H1 (cell line): ENCODE data around the gene TCEANC2. TPM values are rescaled to one million over a fixed set of nuclear protein-coding genes. Genes with fewer than 3 reads are reported as not detected.

Experiments
- CTCF ChIA-PET: fragments of 300-600 bp; sonication (Branson Sonifier 250); formaldehyde crosslinking; loops from one replicate; lab custom pipeline; 2021; ENCODE audit not compliant: partially characterized antibody; lab: Charles Lee
- POLR2A ChIA-PET: fragments of 300-600 bp; sonication (Branson Sonifier 250); formaldehyde crosslinking; loops from one replicate; lab custom pipeline; 2021; ENCODE audit warnings: inconsistent platforms; ENCODE audit not compliant: partially characterized antibody; lab: Charles Lee
- DNase-seq, 2 experiments: peaks; one replicate each; pipeline versions ENCODE4 v3.0.0 to v3.0.0-alpha.2; 2010 to 2022; ENCODE audit warnings: low spot score in 2 of 2, low read depth in 1 of 2, mixed read lengths in 1 of 2
- FAIRE-seq: peaks from 2 replicates; lab custom pipeline; 2011; peaks lifted over from hg19 to GRCh38; lab: Jason Lieb, UNC
- H2AFZ ChIP-seq: 2 replicates; pipeline ENCODE4 v1.8.1; 2012; ENCODE audit warnings: low read length, inconsistent platforms
- H2AK5ac ChIP-seq: 2 replicates; pipeline ENCODE4 v1.6.1; 2013; ENCODE audit warnings: low read depth, low read length
- H2BK120ac ChIP-seq: replicated peaks from 2 replicates; pipeline ENCODE3; 2013; ENCODE audit warnings: low read depth, low read length, inconsistent platforms
- H2BK12ac ChIP-seq: 2 replicates; pipeline ENCODE4 v1.6.1; 2013; ENCODE audit warnings: low read depth, low read length
- H2BK15ac ChIP-seq: 2 replicates; pipeline ENCODE4 v1.6.1; 2013; ENCODE audit warnings: low read length
- H2BK20ac ChIP-seq: 2 replicates; pipeline ENCODE4 v1.6.1; 2013; ENCODE audit warnings: low read length
- H2BK5ac ChIP-seq: 2 replicates; pipeline ENCODE4 v1.6.1; 2013; ENCODE audit warnings: low read depth, low read length
- H3K14ac ChIP-seq: 2 replicates; pipeline ENCODE4 v1.6.1; 2013; ENCODE audit warnings: inconsistent platforms; ENCODE audit not compliant: insufficient read length
- H3K18ac ChIP-seq: 2 replicates; pipeline ENCODE4 v1.6.1; 2013; ENCODE audit warnings: low read length; ENCODE audit errors: extremely low read depth
- H3K23ac ChIP-seq: 2 replicates; pipeline ENCODE4 v1.6.1; 2013; ENCODE audit warnings: inconsistent platforms; ENCODE audit not compliant: insufficient read length
- H3K23me2 ChIP-seq: 2 replicates; pipeline ENCODE4 v1.6.1; 2013; ENCODE audit warnings: low read depth, low read length
- H3K27ac ChIP-seq: 2 replicates; pipeline ENCODE4 v1.6.1; 2011; ENCODE audit warnings: low read depth, low read length, inconsistent platforms
- H3K27me3 ChIP-seq, 4 experiments: replicated peaks in 1 of 4; 1 replicate in 1 of 4; 2 replicates in 3 of 4; pipeline versions ENCODE4 v1.6.1 to v1.8.1; 2011 to 2013; ENCODE audit warnings: low read length in 3 of 4, mild to moderate bottlenecking in 3 of 4, inconsistent platforms in 2 of 4, mixed read lengths in 2 of 4, moderate library complexity in 1 of 4; ENCODE audit not compliant: control insufficient read depth in 3 of 4, insufficient read depth in 3 of 4; ENCODE audit errors: extremely low read depth in 1 of 4
- H3K36me3 ChIP-seq, 4 experiments: 2 replicates each; pipeline versions ENCODE4 v1.6.1 to v1.8.1; 2011 to 2013; ENCODE audit warnings: mild to moderate bottlenecking in 4 of 4, low read length in 3 of 4, moderate library complexity in 2 of 4, control low read depth in 1 of 4, inconsistent platforms in 1 of 4; ENCODE audit not compliant: insufficient read depth in 4 of 4, control insufficient read depth in 2 of 4
- H3K4ac ChIP-seq: replicated peaks from 2 replicates; pipeline ENCODE3; 2013; ENCODE audit warnings: low read length, low read depth, mixed read lengths, inconsistent platforms; ENCODE audit not compliant: insufficient read length
- H3K4me1 ChIP-seq, 4 experiments: replicated peaks in 1 of 4; 1 replicate in 1 of 4; 2 replicates in 3 of 4; pipeline versions ENCODE4 v1.6.1 to v1.8.1; 2011 to 2013; ENCODE audit warnings: low read length in 3 of 4, inconsistent platforms in 2 of 4, mixed read lengths in 1 of 4; ENCODE audit not compliant: insufficient read depth in 4 of 4, control insufficient read depth in 3 of 4
- H3K4me2 ChIP-seq, 2 experiments: 2 replicates each; pipeline versions ENCODE4 v1.6.1 to v1.8.1; 2011 to 2013; ENCODE audit warnings: low read depth in 2 of 2, low read length in 2 of 2, control low read depth in 1 of 2, inconsistent platforms in 1 of 2, mild to moderate bottlenecking in 1 of 2; ENCODE audit not compliant: insufficient read depth in 1 of 2
- H3K4me3 ChIP-seq, 4 experiments: fragments of 200-600, 300-600 bp in 1 of 4; sonication (generic), shearing (Covaris generic), sonication (Bioruptor Twin) in 1 of 4; 2 replicates each; pipeline versions ENCODE4 v1.5.1 to v1.8.1; 2011 to 2016; ENCODE audit warnings: low read length in 4 of 4, low read depth in 3 of 4, control low read depth in 2 of 4, inconsistent platforms in 2 of 4, mild to moderate bottlenecking in 2 of 4, mixed read lengths in 1 of 4, moderate library complexity in 1 of 4; ENCODE audit not compliant: insufficient read depth in 2 of 4; ENCODE audit errors: extremely low read depth in 1 of 4
- H3K56ac ChIP-seq: replicated peaks from 2 replicates; pipeline ENCODE3; 2013; ENCODE audit warnings: low read depth, mild to moderate bottlenecking, mixed read lengths, low read length, inconsistent platforms; ENCODE audit not compliant: insufficient read length
- H3K79me1 ChIP-seq: 2 replicates; pipeline ENCODE4 v1.6.1; 2013; ENCODE audit warnings: low read depth, low read length, control low read depth
- H3K79me2 ChIP-seq, 2 experiments: 2 replicates each; pipeline versions ENCODE4 v1.6.1 to v1.8.1; 2012 to 2013; ENCODE audit warnings: low read length in 2 of 2, mild to moderate bottlenecking in 2 of 2, inconsistent platforms in 1 of 2; ENCODE audit not compliant: insufficient read depth in 2 of 2, control insufficient read depth in 1 of 2
- H3K9ac ChIP-seq, 4 experiments: replicated peaks in 1 of 4; 1 replicate in 1 of 4; 2 replicates in 3 of 4; pipeline versions ENCODE4 v1.6.1 to v1.8.1; 2011 to 2013; ENCODE audit warnings: low read depth in 3 of 4, low read length in 3 of 4, control low read depth in 2 of 4, mild to moderate bottlenecking in 2 of 4, moderate library complexity in 2 of 4, inconsistent platforms in 1 of 4; ENCODE audit errors: extremely low read depth in 1 of 4
- H3K9me3 ChIP-seq, 2 experiments: 2 replicates each; pipeline versions ENCODE4 v1.6.1 to v1.8.1; 2012 to 2013; ENCODE audit warnings: mild to moderate bottlenecking in 2 of 2, moderate library complexity in 2 of 2, control low read depth in 1 of 2, inconsistent platforms in 1 of 2, low read depth in 1 of 2, low read length in 1 of 2, mixed read lengths in 1 of 2; ENCODE audit not compliant: insufficient read depth in 2 of 2
- H4K20me1 ChIP-seq, 2 experiments: replicated peaks in 1 of 2; 2 replicates each; pipeline versions ENCODE3 to v1.8.1; 2011 to 2013; ENCODE audit warnings: inconsistent platforms in 2 of 2, low read length in 2 of 2, mild to moderate bottlenecking in 1 of 2; ENCODE audit not compliant: insufficient read depth in 2 of 2, control insufficient read depth in 1 of 2
- H4K5ac ChIP-seq: 2 replicates; pipeline ENCODE4 v1.6.1; 2013; ENCODE audit warnings: low read length, low read depth, mixed read lengths, inconsistent platforms; ENCODE audit not compliant: insufficient read length
- H4K8ac ChIP-seq: 2 replicates; pipeline ENCODE4 v1.8.0; 2013; ENCODE audit warnings: mild to moderate bottlenecking, moderate library complexity, low read length, inconsistent platforms; ENCODE audit not compliant: insufficient read depth; ENCODE audit errors: extremely low read depth
- H4K91ac ChIP-seq: replicated peaks from 2 replicates; pipeline ENCODE3; 2013; ENCODE audit warnings: low read length, mixed read lengths, inconsistent platforms; ENCODE audit not compliant: insufficient read length
- ASH2L ChIP-seq: fragments of 200-600, 300-600 bp; sonication (generic); IDR thresholded peaks from one replicate; pipeline ENCODE4 v1.7.1; 2017; ENCODE audit warnings: low read length
- CREB1 ChIP-seq: IDR thresholded peaks from 2 replicates; pipeline ENCODE4 v1.6.1; 2012; ENCODE audit warnings: inconsistent platforms
- GTF2F1 ChIP-seq: IDR thresholded peaks from 2 replicates; pipeline ENCODE4 v1.6.1; 2012; ENCODE audit warnings: low read depth, low read length, improper control_type of control experiment, borderline replicate concordance
- POLR2AphosphoS5 ChIP-seq: IDR thresholded peaks from 2 replicates; pipeline ENCODE4 v1.6.1; 2011; ENCODE audit warnings: low read depth, low read length
- SIN3A ChIP-seq, 2 experiments: IDR thresholded peaks in 1 of 2; conservative IDR thresholded peaks in 1 of 2; 2 replicates each; pipeline ENCODE4 v1.6.1; 2011 to 2012; ENCODE audit warnings: low read length in 2 of 2, improper control_type of control experiment in 1 of 2, low read depth in 1 of 2, mild to moderate bottlenecking in 1 of 2
- SRF ChIP-seq: IDR thresholded peaks from 2 replicates; pipeline ENCODE4 v1.6.1; 2011; ENCODE audit warnings: mild to moderate bottlenecking, low read depth, low read length, moderate library complexity
- TBP ChIP-seq: IDR thresholded peaks from 2 replicates; pipeline ENCODE4 v1.6.1; 2011; ENCODE audit warnings: low read depth, low read length, improper control_type of control experiment
- YY1 ChIP-seq: IDR thresholded peaks from 2 replicates; pipeline ENCODE4 v1.6.1; 2011; ENCODE audit warnings: low read depth, mild to moderate bottlenecking, low read length
- WGBS, 2 experiments: shearing (Covaris generic) in 1 of 2; methylation state at CpG; one replicate each; pipeline versions ENCODE4 v1.1.6 to v1.1.7; 2013 to 2015; ENCODE audit warnings: low lambda C conversion rate in 2 of 2, mixed read lengths in 2 of 2, inconsistent platforms in 1 of 2, low coverage in 1 of 2, missing lambda C conversion rate in 1 of 2; ENCODE audit not compliant: insufficient replicate concordance in 2 of 2, insufficient coverage in 1 of 2, insufficient read length in 1 of 2; ENCODE audit errors: extremely low coverage in 1 of 2, missing lambda C conversion rate in 1 of 2; 5-methylcytosine and 5-hydroxymethylcytosine counted together
- long read RNA-seq, 2 experiments: library from RNA in 1 of 2; library from capped mRNA in 1 of 2; stranded (forward); transcript quantifications; one replicate each; pipeline ENCODE4 v2.0.0, GENCODE V29; 2021; ENCODE audit warnings: inconsistent platforms in 1 of 2
- polyA minus RNA-seq, 3 experiments: library from RNA; depleted of rRNA, polyadenylated mRNA; stranded (reverse); fragments of >200 nt; gene quantifications; 1 replicate in 2 of 3; 2 replicates in 1 of 3; pipeline ENCODE4 v1.2.3, GENCODE V29; 2011
- polyA plus RNA-seq, 7 experiments: library from polyadenylated mRNA; depleted of rRNA in 3 of 7; stranded (reverse) in 5 of 7; unstranded in 2 of 7; fragments of >200 nt in 5 of 7; fragments of 200-250 nt in 2 of 7; gene quantifications; 1 replicate in 5 of 7; 2 replicates in 1 of 7; 4 replicates in 1 of 7; pipeline versions ENCODE4 v1.2.1 to v1.2.3, GENCODE V29; 2011 to 2013; ENCODE audit warnings: missing spikeins in 2 of 7, mixed read lengths in 2 of 7
- total RNA-seq: library from RNA; stranded (reverse); fragmentation: NEBNext Ultra II Directional; extraction: Animal tissue kit (Norgen Biotek cat#: 25700); gene quantifications from 2 replicates; pipeline ENCODE4 v1.2.1, GENCODE V29; 2021

The TCEANC2 gene
- total RNA-seq: 6.4 and 8.2 TPM in 2 replicates
- 4.0 and 4.2 TPM in 2 replicates for polyA plus RNA-seq (2011; rRNA removed)
- 5.2 TPM for polyA plus RNA-seq (2011; cell fraction: cytosol; rRNA removed)
- polyA plus RNA-seq (2011; cell fraction: nucleus; rRNA removed): 6.2 TPM
- polyA plus RNA-seq (2012, experiment 1 of 2): 3.3 to 4.2 TPM (median 3.6 TPM) in 4 replicates
- polyA plus RNA-seq (2012, experiment 2 of 2): 1.7 TPM
- polyA plus RNA-seq (2013, experiment 1 of 2): 3.0 TPM
- 2.7 TPM for polyA plus RNA-seq (2013, experiment 2 of 2)
- polyA minus RNA-seq (2011; rRNA and poly(A)+ RNA removed): 6.7 and 7.0 TPM in 2 replicates
- 4.4 TPM for polyA minus RNA-seq (2011; cell fraction: cytosol; rRNA and poly(A)+ RNA removed)
- 8.1 TPM for polyA minus RNA-seq (2011; cell fraction: nucleus; rRNA and poly(A)+ RNA removed)
- long read RNA-seq, experiment 1, full-length matches to known transcripts: 2 of 13 reads
- long read RNA-seq, experiment 1, partial matches to known transcripts: 1 of 13 reads
- long read RNA-seq, experiment 1, other reads (novel, unspliced or antisense): 10 of 13 reads
- long read RNA-seq, experiment 2, full-length matches to known transcripts: 9 of 13 reads
- long read RNA-seq, experiment 2, partial matches to known transcripts: 0 of 13 reads
- long read RNA-seq, experiment 2, other reads (novel, unspliced or antisense): 4 of 13 reads

GRCh38 chr1:54052934-54053744, at the start of gene TCEANC2, which contains the start of gene TMEM59:
TSS of gene TCEANC2 (plus strand) at chr1:54053608. CDS start at chr1:54054423, 815 bp downstream.
TSS of gene TMEM59 (minus strand) at chr1:54053204. CDS start at chr1:54053188, 16 bp downstream.
- H2BK15ac ChIP-seq: no peak within 1 kb of the TSS
- POLR2A ChIA-PET: interaction anchor here (0.6 to 2.4 kb wide), 8 partner anchors 8 to 141 kb away, joined by 3 to 10 read pairs (median 4); no protein-coding TSS in a partner anchor
- peak; percentile 27; the same call in 1 of the 2 replicates for TF ChIP-seq POLR2AphosphoS5
- peak; percentile 72 to 79; a peak in 3 of 4 replicates for TF ChIP-seq SIN3A (conservative IDR thresholded peaks at IDR 0.05 in 1 of 2, IDR thresholded peaks at IDR 0.05 in 1 of 2; ENCODE audit: low read depth in 1 of 2, low read length in 2 of 2)
- TF ChIP-seq ASH2L: peak; percentile 69
- peak; percentile 79 for TF ChIP-seq TBP
- TF ChIP-seq YY1: peak; percentile 91
- 0 out of 2 replicates have a peak, but pooled peaks have one; percentile 49 for TF ChIP-seq GTF2F1
- peak; percentile 73 for TF ChIP-seq CREB1
- TF ChIP-seq SRF: 0 out of 2 replicates have a peak, but pooled peaks have one; percentile 16

More at GRCh38 chr1:54052934-54053744, at the start of gene TCEANC2, which contains the start of gene TMEM59:
- no peaks in the 10 kb centered on the region for H3K27me3 ChIP-seq
- no peaks in the 10 kb centered on the region for H4K20me1 ChIP-seq
- DNase-seq: peak; percentile 88 to 90
- H3K14ac ChIP-seq: no peak within 1 kb of the TSS
- no peak within 1 kb of the TSS; the same call in 1 of the 2 replicates for H2BK12ac ChIP-seq
- H4K5ac ChIP-seq: peak within 1 kb of the TSS; percentile 43
- peaks cover 0 to 5% (median 3%) of the 10 kb centered on the region in 4 experiments; a peak in 4 of 7 replicates for H3K4me1 ChIP-seq
- H3K4me2 ChIP-seq: peak within 1 kb of the TSS; percentile 75 to 90
- H3K23me2 ChIP-seq: no peaks in the 10 kb centered on the region
- peaks cover 2% of the 10 kb centered on the region; the same call in 1 of the 2 replicates for H3K79me1 ChIP-seq
- peak; percentile 50 for FAIRE-seq
- H3K23ac ChIP-seq: no peak within 1 kb of the TSS
- H3K18ac ChIP-seq: peak within 1 kb of the TSS; percentile 84; the same call in 1 of the 2 replicates
- WGBS, 2 experiments: 1% methylated on average over 58 of the region's 59 CpGs; no CpG with 5 or more reads in 1 of the 2 experiments
- peak within 1 kb of the TSS; percentile 91; the same call in 1 of the 2 replicates for H4K8ac ChIP-seq
- peak within 1 kb of the TSS; percentile 40 for H4K91ac ChIP-seq
- no peak within 1 kb of the TSS for H2BK20ac ChIP-seq
- H3K4me3 ChIP-seq: peak within 1 kb of the TSS; percentile 72 to 96 (median 81)
- H3K36me3 ChIP-seq: no peaks in the 10 kb centered on the region
- H3K56ac ChIP-seq: peak within 1 kb of the TSS; percentile 81
- peak within 1 kb of the TSS; percentile 63 to 82 (median 76) for H3K9ac ChIP-seq
- CTCF ChIA-PET: interaction anchor here (0.6 to 1.3 kb wide), 5 partner anchors 15 to 260 kb away, joined by 3 read pairs; no protein-coding TSS in a partner anchor
- H2AK5ac ChIP-seq: no peak within 1 kb of the TSS
- H2AFZ ChIP-seq: peak within 1 kb of the TSS; percentile 65
- no peak within 1 kb of the TSS for H2BK120ac ChIP-seq
- H2BK5ac ChIP-seq: peak within 1 kb of the TSS; percentile 28
- peak within 1 kb of the TSS; percentile 14 for H3K4ac ChIP-seq
- H3K27ac ChIP-seq: peak within 1 kb of the TSS; percentile 90
- H3K79me2 ChIP-seq: peaks cover 7 to 42% of the 10 kb centered on the region in 2 experiments; a peak in 3 of 4 replicates
- no peaks in the 10 kb centered on the region for H3K9me3 ChIP-seq
